Activated CD8-positive, alpha-beta memory T cell treated with anti-CD3 and anti-CD28 coated beads, Interleukin-2, amount 50 U/mL, for 24 hours (primary cell): ENCODE measurements around the gene GJB4.
"Not testable (repeated sequence)": the region's sequence is repeated elsewhere in the genome, so short reads cannot be mapped to it uniquely, and the experiment has no call there.

ENCODE experiments used
- DNase-seq: peaks from one replicate; pipeline ENCODE4 v3.0.0-alpha.2; 2020; ENCODE audit errors: extremely low read depth

The GJB4 gene

GRCh38 chr1:34759503-34760357, at the start of gene GJB4:
TSS of gene GJB4 (plus strand) at chr1:34759740. CDS start at chr1:34761255, 1,515 bp downstream.
- DNase-seq = no peak

DNA sequence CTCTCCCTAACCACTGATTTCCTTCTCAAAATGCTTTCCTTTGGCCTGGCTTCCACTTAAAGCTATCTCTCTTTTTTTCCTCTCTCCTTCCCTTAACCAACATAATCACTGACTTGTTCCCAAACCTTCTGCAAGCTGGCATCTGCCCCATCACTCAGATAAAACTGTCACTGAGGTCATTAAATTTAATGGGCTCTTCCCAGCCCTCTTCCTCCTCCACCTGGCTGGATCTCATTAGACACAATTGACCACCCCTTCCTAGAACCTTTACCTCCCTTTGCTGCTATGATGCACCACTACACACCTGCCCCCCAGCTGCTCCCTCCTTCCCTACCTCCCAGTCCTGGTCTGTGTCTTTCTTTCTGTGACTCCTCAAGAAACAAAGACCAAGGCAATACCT, 48.7 kb upstream of the GJB4 start:
- DNase-seq = no peak

DNA sequence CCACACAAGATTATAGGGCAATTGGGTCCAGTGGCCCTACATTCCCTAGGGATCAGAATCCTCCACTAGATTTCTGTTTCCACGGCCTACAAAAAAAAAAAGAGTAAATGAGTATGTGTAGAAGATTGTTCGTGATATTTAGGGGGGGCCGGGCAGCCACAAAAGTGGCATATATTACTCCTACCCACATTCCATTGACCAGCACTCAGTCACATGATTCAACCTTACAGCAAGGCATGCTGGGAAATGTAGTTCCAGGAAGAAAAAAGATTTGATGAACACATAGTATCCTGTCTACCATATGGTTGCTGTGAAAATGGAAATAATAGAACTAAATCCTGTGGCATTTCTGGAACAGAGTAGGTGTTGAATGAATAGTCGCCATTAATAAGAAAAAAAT, 48.1 kb upstream of the GJB4 start:
- DNase-seq = no peak

GRCh38 chr1:34712007-34712688, 47.4 kb upstream of the GJB4 start:
- no peak for DNase-seq

DNA sequence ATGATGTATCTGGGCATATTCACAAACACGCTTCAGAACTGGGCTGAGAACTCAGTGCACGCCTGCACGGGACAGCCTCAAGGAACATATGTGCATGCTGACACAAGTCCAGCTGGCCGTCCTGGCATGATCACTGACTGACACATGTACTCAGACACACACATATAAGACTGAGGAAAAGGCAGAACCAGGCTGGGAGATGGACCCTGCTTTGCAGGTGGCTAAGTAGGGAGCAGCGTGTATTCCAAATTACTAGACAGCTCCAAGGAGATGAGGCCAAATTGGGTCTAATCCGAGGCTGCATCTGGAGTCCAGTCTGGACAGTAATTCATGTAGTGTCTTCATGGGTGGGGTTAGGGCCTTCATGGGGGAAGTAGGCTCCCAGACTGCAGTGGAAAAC, 46.1 kb upstream of the GJB4 start:
- no peak for DNase-seq

DNA sequence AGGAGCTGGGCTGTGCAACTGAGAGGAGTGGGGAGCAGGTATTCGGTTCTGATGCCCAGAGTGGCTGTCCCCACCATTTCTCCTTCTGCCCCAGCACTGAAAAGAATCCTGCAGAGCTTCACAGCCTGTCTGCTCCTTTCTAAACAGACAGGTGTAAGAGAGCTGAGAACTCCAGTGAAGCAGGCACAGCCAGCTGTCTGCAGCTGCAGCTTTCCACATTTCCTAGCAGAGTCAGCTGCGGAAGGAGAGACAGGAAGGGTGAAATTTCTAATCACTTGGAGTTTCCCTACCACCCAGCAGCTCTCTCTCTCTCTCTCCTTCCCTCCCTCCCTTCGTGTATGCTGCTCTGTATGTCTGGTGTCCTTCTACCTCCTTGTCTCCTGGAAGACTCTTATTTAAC, 45.2 kb upstream of the GJB4 start:
- DNase-seq = no peak

DNA sequence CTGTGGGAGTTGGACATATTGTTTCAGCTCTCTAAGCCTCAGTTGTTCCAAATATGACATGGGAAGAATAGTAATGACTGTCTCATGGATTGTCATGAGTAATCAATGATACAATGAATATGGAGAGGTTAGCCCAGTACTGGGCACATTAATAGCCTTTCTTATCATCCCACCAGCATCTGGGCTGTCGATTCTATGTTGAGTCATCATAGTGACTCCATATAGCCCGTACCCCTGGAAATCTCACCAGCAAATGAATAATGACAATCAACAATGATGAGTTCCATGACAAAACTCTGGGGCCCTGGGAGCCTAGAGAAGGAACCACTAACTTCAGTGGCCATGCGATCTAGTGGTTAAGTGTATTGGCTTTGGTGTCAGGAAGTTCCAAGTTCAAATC, 44.4 kb upstream of the GJB4 start:
- no peak for DNase-seq

GRCh38 chr1:34721241-34721640, 38.3 kb upstream of the GJB4 start:
- DNase-seq = no peak

GRCh38 chr1:34721646-34722355, 37.7 kb upstream of the GJB4 start:
- DNase-seq = no peak

DNA sequence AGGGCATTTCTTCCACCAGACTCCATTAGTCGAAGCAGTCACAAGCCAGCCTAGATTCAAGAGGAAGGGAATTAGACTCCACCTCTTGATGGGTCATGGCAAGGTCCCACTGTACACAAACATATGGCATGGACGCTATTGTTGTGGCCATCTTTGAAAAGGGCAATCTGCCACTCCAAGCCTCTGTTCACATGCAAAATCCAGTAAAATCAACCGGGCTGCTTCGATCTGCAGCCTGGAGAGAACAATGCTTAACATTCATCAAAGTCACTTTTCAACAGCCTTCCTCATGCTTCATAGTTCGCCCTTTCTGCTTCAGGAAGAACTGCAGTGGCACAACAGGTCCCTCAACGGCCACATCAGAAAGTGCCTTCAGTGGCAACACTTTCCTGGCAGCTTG, 32.7 kb upstream of the GJB4 start:
- DNase-seq = no peak

GRCh38 chr1:34730485-34730884, 29.1 kb upstream of the GJB4 start:
- DNase-seq = no peak

DNA sequence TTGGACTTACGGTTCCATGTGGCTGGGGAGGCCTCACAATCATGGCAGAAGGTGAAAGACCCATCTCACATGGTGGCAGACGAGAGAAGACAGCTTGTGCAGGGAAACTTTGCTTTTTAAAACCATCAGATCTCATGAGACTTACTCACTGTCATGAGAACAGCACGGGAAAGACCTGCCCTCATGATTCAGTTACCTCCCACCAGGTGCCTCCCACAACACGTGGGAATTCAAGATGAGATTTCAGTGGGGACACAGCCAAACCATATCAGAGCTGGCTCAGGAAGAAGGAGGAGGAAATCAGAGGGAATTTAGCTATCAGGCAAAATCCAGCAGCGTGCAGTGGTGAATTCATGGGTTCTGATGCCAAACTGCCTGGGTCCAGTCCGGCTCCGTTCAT, 26.7 kb upstream of the GJB4 start:
- not testable (repeated sequence) for DNase-seq

GRCh38 chr1:34736692-34737091, 22.8 kb upstream of the GJB4 start:
- no peak for DNase-seq

- not testable (repeated sequence) for DNase-seq
Measured at GRCh38 chr1:34737236-34737635, 22.3 kb upstream of the GJB4 start.

GRCh38 chr1:34739613-34740012, 19.9 kb upstream of the GJB4 start:
- no peak for DNase-seq

GRCh38 chr1:34740161-34740868, 19.2 kb upstream of the GJB4 start:
- DNase-seq = no peak

DNA sequence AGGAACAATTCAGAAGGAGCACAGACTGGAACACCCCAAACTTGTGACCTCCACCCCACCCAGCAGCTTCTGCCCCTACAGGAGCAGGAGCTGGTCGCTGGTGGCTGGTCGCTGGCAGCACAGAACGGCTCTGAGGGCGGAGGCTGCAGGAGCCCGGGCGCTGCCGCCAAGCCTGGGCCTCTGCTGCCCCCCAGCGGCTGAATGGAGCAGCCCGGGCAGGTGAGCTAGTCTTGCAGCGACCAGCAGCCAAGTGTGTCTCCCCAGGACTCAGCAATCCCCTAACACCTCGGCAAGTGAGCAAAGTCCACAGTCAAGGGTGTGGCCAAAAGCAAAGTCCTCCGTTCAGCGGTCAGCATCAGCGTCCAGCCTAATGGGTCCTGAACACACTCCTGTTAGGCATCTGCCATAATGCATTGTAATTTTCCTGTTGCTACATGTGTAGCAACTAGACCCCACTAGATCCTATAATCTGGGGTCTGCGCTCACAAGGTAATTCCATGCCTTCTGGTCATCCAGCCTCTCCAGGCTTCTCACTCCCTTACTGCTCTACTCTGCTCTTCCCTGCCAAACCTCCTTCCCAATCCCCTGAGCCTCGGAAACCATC, 16.8 kb upstream of the GJB4 start:
- peak; percentile 50 for DNase-seq

GRCh38 chr1:34743775-34744174, 15.8 kb upstream of the GJB4 start:
- DNase-seq = no peak

GRCh38 chr1:34744851-34745250, 14.7 kb upstream of the GJB4 start:
- DNase-seq = no peak

DNA sequence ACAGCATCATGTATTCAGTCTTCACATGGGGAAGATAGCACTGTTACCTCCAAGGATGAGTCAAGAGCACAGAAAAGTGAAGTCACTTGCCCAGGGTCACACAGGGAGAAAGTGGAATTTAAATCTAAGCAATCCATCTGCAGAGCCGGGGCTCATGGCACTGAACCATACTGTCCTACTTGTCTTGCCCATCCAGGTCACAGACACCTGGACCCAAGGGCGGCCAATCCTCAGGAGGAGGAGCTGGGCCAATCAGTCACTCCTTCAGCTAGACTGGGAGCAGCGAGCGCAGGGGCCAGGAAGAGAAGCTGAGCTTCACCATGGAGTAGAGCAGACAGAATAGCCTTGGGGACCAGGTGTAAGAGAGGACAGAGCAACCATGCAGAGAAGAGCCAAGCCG, 13.9 kb upstream of the GJB4 start:
- no peak for DNase-seq

DNA sequence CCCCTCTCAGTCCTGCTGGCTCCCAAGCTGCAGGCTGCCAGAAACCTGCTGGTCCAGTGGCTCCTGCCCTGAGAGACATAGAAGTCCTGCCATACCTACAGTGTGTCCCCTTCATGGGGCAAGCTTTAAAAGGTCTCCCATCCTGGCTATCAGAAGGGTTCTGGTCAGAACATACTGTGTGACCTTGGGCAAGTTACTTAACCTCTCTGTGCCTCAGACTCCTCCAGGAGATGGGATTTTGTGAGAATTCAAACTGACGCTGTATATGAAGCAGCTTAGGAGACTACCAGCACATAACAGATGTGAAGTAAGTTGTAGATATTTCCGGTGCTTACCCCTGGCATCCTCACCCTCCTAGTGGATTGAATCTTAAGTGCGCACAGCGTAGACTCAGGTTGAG, 13.4 kb upstream of the GJB4 start:
- DNase-seq = no peak
